ENCODE measurements around the gene CLCF1. TPM values are rescaled to one million over a fixed set of nuclear protein-coding genes. Genes with fewer than 3 reads are reported as not detected.

The CLCF1 gene
- total RNA-seq, 4 donors from 2014 or later: 1.8 to 46.4 (median 5.8) TPM

DNA sequence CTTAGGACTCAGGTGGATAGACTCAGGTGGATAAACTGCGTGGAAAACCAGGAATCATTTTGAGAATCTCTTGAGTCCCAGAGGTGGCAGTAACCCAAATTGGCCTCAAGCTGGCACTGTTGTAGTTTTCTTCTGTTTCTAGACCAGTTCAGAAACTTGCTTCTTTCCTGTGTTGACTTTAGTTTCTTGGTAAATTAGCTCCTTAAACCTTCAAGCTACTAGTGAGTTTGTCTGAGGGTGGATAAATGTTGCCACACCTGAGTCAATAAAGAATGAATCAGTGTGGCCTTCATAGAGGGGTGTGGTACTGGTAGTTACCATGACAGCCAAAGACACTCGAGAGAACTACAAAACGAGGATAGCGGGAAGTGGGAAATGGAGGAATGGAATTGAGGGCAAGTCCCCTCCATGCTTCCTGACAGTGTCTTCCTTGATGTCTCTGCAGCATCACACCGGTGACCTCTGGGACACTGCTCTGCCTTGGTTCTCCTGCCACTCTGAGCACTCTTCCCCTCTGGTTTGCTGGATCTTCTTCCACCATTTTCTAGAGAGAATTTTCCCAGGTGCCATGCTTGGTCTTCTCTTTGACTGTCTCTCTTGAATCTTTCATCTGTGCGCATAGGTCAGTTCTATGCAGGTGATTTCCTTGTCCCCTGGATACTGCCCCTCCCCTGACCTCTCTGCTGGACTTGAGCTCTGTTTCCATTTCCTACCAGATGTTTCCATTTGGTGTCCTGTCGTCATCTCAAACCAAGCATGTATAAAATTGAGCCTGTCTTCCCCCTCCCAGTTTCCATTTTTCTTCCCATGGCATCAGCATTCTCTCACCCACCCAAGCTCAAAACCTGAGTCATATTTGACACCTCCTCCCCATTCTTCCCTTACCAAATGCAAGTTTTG lies 27.2 kb downstream of the CLCF1 start:
- WGBS, 2 donors (ENCODE audit: low coverage in 1 of 2): 39 to 64% methylated on average over 4 to 7 of the region's 7 CpGs
- H3K36me3 ChIP-seq: no peaks in the 10 kb centered on the region
- TF ChIP-seq POLR2A (IDR thresholded peaks at IDR 0.05) (no peak), POLR2AphosphoS5 (IDR thresholded peaks at IDR 0.05) (peak in 2 of 3 donors; percentile 63 to 75), EP300 (IDR thresholded peaks at IDR 0.05; ENCODE audit: low read depth) (peak; percentile 93)
- TF ChIP-seq, protein P1, sequence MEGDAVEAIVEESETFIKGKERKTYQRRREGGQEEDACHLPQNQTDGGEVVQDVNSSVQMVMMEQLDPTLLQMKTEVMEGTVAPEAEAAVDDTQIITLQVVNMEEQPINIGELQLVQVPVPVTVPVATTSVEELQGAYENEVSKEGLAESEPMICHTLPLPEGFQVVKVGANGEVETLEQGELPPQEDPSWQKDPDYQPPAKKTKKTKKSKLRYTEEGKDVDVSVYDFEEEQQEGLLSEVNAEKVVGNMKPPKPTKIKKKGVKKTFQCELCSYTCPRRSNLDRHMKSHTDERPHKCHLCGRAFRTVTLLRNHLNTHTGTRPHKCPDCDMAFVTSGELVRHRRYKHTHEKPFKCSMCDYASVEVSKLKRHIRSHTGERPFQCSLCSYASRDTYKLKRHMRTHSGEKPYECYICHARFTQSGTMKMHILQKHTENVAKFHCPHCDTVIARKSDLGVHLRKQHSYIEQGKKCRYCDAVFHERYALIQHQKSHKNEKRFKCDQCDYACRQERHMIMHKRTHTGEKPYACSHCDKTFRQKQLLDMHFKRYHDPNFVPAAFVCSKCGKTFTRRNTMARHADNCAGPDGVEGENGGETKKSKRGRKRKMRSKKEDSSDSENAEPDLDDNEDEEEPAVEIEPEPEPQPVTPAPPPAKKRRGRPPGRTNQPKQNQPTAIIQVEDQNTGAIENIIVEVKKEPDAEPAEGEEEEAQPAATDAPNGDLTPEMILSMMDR (IDR thresholded peaks at IDR 0.05): peak; percentile 47 to 95 (median 70)
- H3K9me3 ChIP-seq: no peaks in the 10 kb centered on the region
- peaks cover 22 to 54% (median 25%) of the 10 kb centered on the region in 4 donors for H3K4me1 ChIP-seq
- in situ Hi-C loops (cut with MboI; ENCODE audit: low pct_ligation_motif_present in 1 of 4, low pct_unique_long_range_greater_than_20kb in 1 of 4, low sequenced_read_pairs in 3 of 4): no loop called here
- H3K27me3 ChIP-seq: no peaks in the 10 kb centered on the region
- peak overlapping the region; percentile 82 to 84 (median 84) for H3K27ac ChIP-seq
- intact Hi-C loops (cut with DNase I; ENCODE audit: low total_unique reads): loop anchor here (5.0 kb wide), 1 partner anchor 36 kb away; no protein-coding TSS in a partner anchor
- H3K4me3 ChIP-seq: no peak overlapping the region
- peak; percentile 66 for DNase-seq

DNA sequence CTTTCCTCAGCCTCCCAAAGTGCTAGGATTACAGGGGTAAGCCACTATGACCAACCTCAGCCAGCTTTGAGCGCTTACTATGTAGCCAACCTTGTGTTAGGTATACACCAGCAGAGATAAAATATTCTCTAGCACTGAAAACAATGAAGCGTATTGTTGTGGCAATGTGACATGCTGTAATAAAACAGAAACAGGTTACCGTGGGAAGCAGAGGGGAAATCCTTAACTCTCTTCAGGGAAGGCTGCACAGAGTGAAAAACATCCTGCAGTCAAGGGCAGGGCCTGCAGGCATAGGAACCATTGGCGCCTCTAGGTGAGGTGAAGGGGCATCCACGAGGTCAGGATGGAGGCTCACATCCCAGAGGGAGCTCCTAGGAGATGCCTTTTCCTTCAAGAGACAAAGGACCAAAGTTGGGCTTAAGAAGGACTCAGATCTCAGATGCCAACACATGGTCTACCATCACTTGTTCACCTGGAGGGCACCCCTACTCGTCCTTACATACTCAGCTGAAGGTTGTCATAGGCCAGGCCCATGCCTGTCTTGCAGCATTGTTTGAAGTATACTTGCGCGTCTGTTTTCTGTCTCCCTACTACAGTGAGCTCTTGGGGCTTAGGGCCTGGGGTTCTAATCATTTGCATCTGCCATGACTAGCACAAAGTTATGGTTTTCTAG lies 28.0 kb downstream of the CLCF1 start:
- no peak overlapping the region for H3K4me3 ChIP-seq
- 40 to 46% methylated on average over 5 to 8 of the region's 8 CpGs for WGBS, 2 donors (ENCODE audit: low coverage in 1 of 2)
- no peaks in the 10 kb centered on the region for H3K9me3 ChIP-seq
- peak; percentile 44 for DNase-seq
- intact Hi-C loops (cut with DNase I; ENCODE audit: low total_unique reads) (loop anchor here (5.0 kb wide), 1 partner anchor 37 kb away; no protein-coding TSS in a partner anchor), in situ Hi-C loops (cut with MboI; ENCODE audit: low pct_ligation_motif_present in 1 of 4, low pct_unique_long_range_greater_than_20kb in 1 of 4, low sequenced_read_pairs in 3 of 4) (no loop called here)
- TF ChIP-seq, protein P1 (IDR thresholded peaks at IDR 0.05): no peak
- TF ChIP-seq POLR2A (IDR thresholded peaks at IDR 0.05): peak; percentile 51
- peak in 2 of 3 donors; percentile 22 to 44 for TF ChIP-seq POLR2AphosphoS5 (IDR thresholded peaks at IDR 0.05)
- H3K4me1 ChIP-seq: peaks cover 17 to 47% (median 20%) of the 10 kb centered on the region in 4 donors
- H3K27ac ChIP-seq: peak overlapping the region; percentile 81 to 84 (median 83)
- no peaks in the 10 kb centered on the region for H3K36me3 ChIP-seq
- no peaks in the 10 kb centered on the region for H3K27me3 ChIP-seq

DNA sequence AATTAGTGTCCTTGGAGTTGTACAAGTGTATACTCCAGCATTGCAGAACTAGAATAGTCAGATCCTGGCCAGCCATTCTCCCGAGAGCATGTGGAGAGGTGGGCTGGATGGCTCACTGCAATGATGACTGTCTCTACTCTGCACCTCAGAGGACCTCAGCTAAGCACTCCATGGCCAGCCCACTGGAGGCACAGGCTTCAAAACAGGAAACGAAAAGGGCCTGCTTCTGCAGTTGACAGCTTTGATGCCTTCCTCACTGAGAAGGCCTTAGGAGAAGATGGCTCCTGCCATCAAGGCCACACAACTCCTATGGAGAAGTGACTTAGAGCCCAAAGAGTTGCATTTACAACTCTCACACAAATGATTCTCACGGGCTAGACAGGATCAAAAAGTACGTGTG lies 29.1 kb downstream of the CLCF1 start:
- WGBS, 2 donors (ENCODE audit: low coverage in 1 of 2): 69 to 80% methylated on average over 3 to 4 of the region's 4 CpGs
- Histone ChIP-seq H3K36me3 (no peaks in the 10 kb centered on the region), H3K4me3 (no peak overlapping the region), H3K9me3 (no peaks in the 10 kb centered on the region), H3K27ac (peak overlapping the region; percentile 81 to 84 (median 83)), H3K27me3 (no peaks in the 10 kb centered on the region), H3K4me1 (peaks cover 17 to 47% (median 20%) of the 10 kb centered on the region in 4 donors)
- in situ Hi-C loops (cut with MboI; ENCODE audit: low pct_ligation_motif_present in 1 of 4, low pct_unique_long_range_greater_than_20kb in 1 of 4, low sequenced_read_pairs in 3 of 4) (no loop called here), intact Hi-C loops (cut with DNase I; ENCODE audit: low total_unique reads) (no loop called here)
- DNase-seq: no peak
- TF ChIP-seq POLR2AphosphoS5 (IDR thresholded peaks at IDR 0.05): no peak
- no peak for TF ChIP-seq EP300 (IDR thresholded peaks at IDR 0.05; ENCODE audit: low read depth)
- TF ChIP-seq, protein P1 (IDR thresholded peaks at IDR 0.05): no peak
- TF ChIP-seq POLR2A (IDR thresholded peaks at IDR 0.05): no peak

DNA sequence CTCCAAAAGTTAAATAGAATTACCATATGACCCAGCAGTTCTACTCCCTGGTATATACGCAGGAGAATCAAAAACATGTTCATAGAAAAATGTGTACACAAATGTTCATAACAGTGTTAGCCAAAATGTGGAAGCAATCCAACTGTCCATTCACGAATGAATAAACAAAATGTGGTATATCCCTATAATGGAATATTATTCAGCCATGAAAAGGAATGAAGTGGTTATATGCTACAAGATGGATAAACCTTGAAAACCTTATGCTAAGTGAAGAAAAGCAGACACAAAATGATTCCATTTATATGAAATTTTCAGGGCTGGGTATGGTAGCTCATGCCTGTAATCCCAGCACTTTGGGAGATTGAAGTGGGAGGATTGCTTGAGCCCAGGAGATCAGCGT lies 36.1 kb downstream of the CLCF1 start:
- intact Hi-C loops (cut with DNase I; ENCODE audit: low total_unique reads) (no loop called here), in situ Hi-C loops (cut with MboI; ENCODE audit: low pct_ligation_motif_present in 1 of 4, low pct_unique_long_range_greater_than_20kb in 1 of 4, low sequenced_read_pairs in 3 of 4) (no loop called here)
- TF ChIP-seq POLR2A (IDR thresholded peaks at IDR 0.05): no peak
- TF ChIP-seq EP300 (IDR thresholded peaks at IDR 0.05; ENCODE audit: low read depth): no peak
- no peak for TF ChIP-seq POLR2AphosphoS5 (IDR thresholded peaks at IDR 0.05)
- TF ChIP-seq, protein P1 (IDR thresholded peaks at IDR 0.05): no peak
- Histone ChIP-seq H3K27me3 (no peaks in the 10 kb centered on the region), H3K27ac (no peak overlapping the region), H3K4me1 (no peaks in the 10 kb centered on the region), H3K4me3 (no peak overlapping the region), H3K36me3 (no peaks in the 10 kb centered on the region), H3K9me3 (no peaks in the 10 kb centered on the region)
- no peak for DNase-seq
- WGBS, 2 donors (ENCODE audit: low coverage in 1 of 2): 92 to 100% methylated on average over 3 of the region's 3 CpGs

All from transverse colon (tissue), 4 donors.